CD14-positive monocyte (primary cell): ENCODE measurements around the gene TMEM184B. TPM values are rescaled to one million over a fixed set of nuclear protein-coding genes. Genes with fewer than 3 reads are reported as not detected.

Source experiments
- DNase-seq, 3 donors: peaks; one replicate each; pipeline ENCODE4 v3.0.0-alpha.2; 2011 to 2022
- H2AFZ ChIP-seq: 2 replicates; pipeline ENCODE4 v1.6.0; 2012; ENCODE audit warnings: mild to moderate bottlenecking, low read depth, low read length, inconsistent platforms; ENCODE audit not compliant: insufficient read depth, poor library complexity, severe bottlenecking
- H3K27ac ChIP-seq, 2 donors: 1 replicate in 1 of 2; 2 replicates in 1 of 2; pipeline ENCODE4 v1.5.1; 2012 to 2013; ENCODE audit warnings: low read length in 2 of 2, control low read depth in 1 of 2, inconsistent platforms in 1 of 2, low read depth in 1 of 2, mild to moderate bottlenecking in 1 of 2
- H3K27me3 ChIP-seq, 2 donors: one replicate each; pipeline versions ENCODE4 v1.6.0 to v1.6.1; 2011 to 2013; ENCODE audit warnings: low read length in 2 of 2; ENCODE audit not compliant: control insufficient read depth in 2 of 2, insufficient read depth in 2 of 2
- H3K36me3 ChIP-seq, 2 donors: replicated peaks in 1 of 2; 1 replicate in 1 of 2; 2 replicates in 1 of 2; pipeline versions ENCODE4 v1.5.1 to v1.6.1; 2012 to 2013; ENCODE audit warnings: low read length in 2 of 2, control low read depth in 1 of 2, inconsistent platforms in 1 of 2, mild to moderate bottlenecking in 1 of 2; ENCODE audit not compliant: insufficient read depth in 2 of 2, control insufficient read depth in 1 of 2
- H3K4me1 ChIP-seq, 2 donors: 1 replicate in 1 of 2; 2 replicates in 1 of 2; pipeline versions ENCODE4 v1.5.1 to v1.6.1; 2012 to 2013; ENCODE audit warnings: low read length in 2 of 2, control low read depth in 1 of 2, inconsistent platforms in 1 of 2, mild to moderate bottlenecking in 1 of 2, moderate library complexity in 1 of 2; ENCODE audit not compliant: insufficient read depth in 2 of 2, control insufficient read depth in 1 of 2
- H3K4me2 ChIP-seq: replicated peaks from 2 replicates; pipeline ENCODE3; 2012; ENCODE audit warnings: low read length, moderate library complexity, mild to moderate bottlenecking; ENCODE audit not compliant: poor library complexity, severe bottlenecking; ENCODE audit errors: extremely low read depth
- H3K4me3 ChIP-seq, 3 experiments: fragments of 200-600 bp in 1 of 3; sonication (generic) in 1 of 3; replicated peaks in 1 of 3; 1 replicate in 2 of 3; 2 replicates in 1 of 3; pipeline ENCODE4 v1.5.1; 2011 to 2013; ENCODE audit warnings: low read length in 3 of 3, mild to moderate bottlenecking in 3 of 3, control low read depth in 2 of 3, low read depth in 2 of 3, inconsistent platforms in 1 of 3, moderate library complexity in 1 of 3
- H3K79me2 ChIP-seq: 2 replicates; pipeline ENCODE4 v1.6.0; 2012; ENCODE audit warnings: mild to moderate bottlenecking, control low read depth, inconsistent platforms, low read length, moderate library complexity; ENCODE audit not compliant: insufficient read depth
- H3K9ac ChIP-seq: 2 replicates; pipeline ENCODE4 v1.6.0; 2017; ENCODE audit warnings: low read length, mild to moderate bottlenecking; ENCODE audit not compliant: insufficient read depth, poor library complexity, severe bottlenecking
- H3K9me3 ChIP-seq, 2 donors: replicated peaks in 1 of 2; 1 replicate in 1 of 2; 2 replicates in 1 of 2; pipeline versions ENCODE4 v1.5.1 to v1.6.1; 2012 to 2013; ENCODE audit warnings: low read length in 2 of 2, control low read depth in 1 of 2; ENCODE audit not compliant: control insufficient read depth in 1 of 2, insufficient read depth in 1 of 2
- H4K20me1 ChIP-seq: 2 replicates; pipeline ENCODE4 v1.6.0; 2012; ENCODE audit warnings: mild to moderate bottlenecking, low read length, control low read depth, moderate library complexity; ENCODE audit not compliant: insufficient read depth
- H3K27ac Mint-ChIP-seq, 7 donors: one replicate each; pipeline ENCODE4 v1.8.0; 2020; ENCODE audit warnings: mild to moderate bottlenecking in 7 of 7, mixed read lengths in 7 of 7, moderate library complexity in 6 of 7, inconsistent platforms in 2 of 7
- H3K27me3 Mint-ChIP-seq, 3 donors: one replicate each; pipeline ENCODE4 v1.8.0; 2021 to 2022; ENCODE audit warnings: low read depth in 3 of 3, mild to moderate bottlenecking in 3 of 3, mixed read lengths in 3 of 3, moderate library complexity in 3 of 3, inconsistent platforms in 1 of 3
- H3K36me3 Mint-ChIP-seq, 2 donors: one replicate each; pipeline ENCODE4 v1.8.0; 2020; ENCODE audit warnings: mixed read lengths in 2 of 2, inconsistent platforms in 1 of 2, mild to moderate bottlenecking in 1 of 2
- H3K4me1 Mint-ChIP-seq: one replicate; pipeline ENCODE4 v1.8.0; 2020; ENCODE audit warnings: mild to moderate bottlenecking, mixed read lengths
- H3K4me3 Mint-ChIP-seq, 2 donors: one replicate each; pipeline ENCODE4 v1.8.0; 2020; ENCODE audit warnings: mild to moderate bottlenecking in 2 of 2, mixed read lengths in 2 of 2, moderate library complexity in 1 of 2
- H3K9me3 Mint-ChIP-seq, 7 donors: one replicate each; pipeline ENCODE4 v1.8.0; 2020 to 2022; ENCODE audit warnings: mixed read lengths in 7 of 7, mild to moderate bottlenecking in 6 of 7, moderate library complexity in 6 of 7, inconsistent platforms in 2 of 7
- WGBS: methylation state at CpG from one replicate; pipeline ENCODE4 v1.1.5; 2013; ENCODE audit warnings: missing lambda C conversion rate; ENCODE audit not compliant: insufficient coverage; 5-methylcytosine and 5-hydroxymethylcytosine counted together
- intact Hi-C, 2 donors: fragments of 100-400 bp; cut with micrococcal nuclease; formaldehyde crosslinking; loops; one replicate each; pipeline versions ENCODE4 v1.15.0 to v1.15.1; 2023
- polyA plus RNA-seq, 3 donors: library from polyadenylated mRNA; depleted of rRNA in 1 of 3; unstranded in 2 of 3; stranded (reverse) in 1 of 3; fragments of 300-500 nt in 2 of 3; fragments of >200 nt in 1 of 3; fragmentation: Illumina TruSeq in 2 of 3; gene quantifications; 1 replicate in 2 of 3; 2 replicates in 1 of 3; pipeline ENCODE4 v1.2.3, GENCODE V29; 2012 to 2021
- TF ChIP-seq, protein P1 (sequence below): fragments of 200-600 bp; IDR thresholded peaks from one replicate; pipeline ENCODE4 v1.8.0; 2022; ENCODE audit warnings: antibody characterized with exemption, mild to moderate bottlenecking

TMEM184B gene
- polyA plus RNA-seq, 3 donors = 7.4 to 17.7 (median 10.6) TPM

DNA sequence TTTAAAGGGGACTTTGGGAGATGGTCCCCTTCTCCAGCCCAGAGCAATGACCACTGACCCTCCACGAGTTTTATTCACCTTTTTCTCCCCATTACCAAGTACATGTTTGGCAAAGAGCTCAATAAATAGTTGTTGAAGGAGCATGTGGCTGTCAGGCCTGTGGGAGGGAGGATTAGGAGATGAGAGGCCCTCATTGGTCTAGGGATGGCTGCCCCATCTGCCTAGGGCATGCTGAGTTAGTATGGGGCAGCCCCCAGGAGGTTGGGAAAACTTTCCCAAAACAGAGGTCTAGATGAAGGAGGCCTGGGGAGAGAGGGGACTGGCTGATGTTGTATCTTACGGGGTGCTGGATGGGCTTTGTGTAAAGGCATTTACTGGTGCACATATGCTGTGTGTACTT is 60.4 kb downstream of the TMEM184B start:
- peaks cover 6 to 7% of the 10 kb centered on the region in 2 donors for H3K36me3 Mint-ChIP-seq
- H3K27me3 ChIP-seq = peaks cover 0 to 3% of the 10 kb centered on the region in 2 donors
- TF ChIP-seq, protein P1, sequence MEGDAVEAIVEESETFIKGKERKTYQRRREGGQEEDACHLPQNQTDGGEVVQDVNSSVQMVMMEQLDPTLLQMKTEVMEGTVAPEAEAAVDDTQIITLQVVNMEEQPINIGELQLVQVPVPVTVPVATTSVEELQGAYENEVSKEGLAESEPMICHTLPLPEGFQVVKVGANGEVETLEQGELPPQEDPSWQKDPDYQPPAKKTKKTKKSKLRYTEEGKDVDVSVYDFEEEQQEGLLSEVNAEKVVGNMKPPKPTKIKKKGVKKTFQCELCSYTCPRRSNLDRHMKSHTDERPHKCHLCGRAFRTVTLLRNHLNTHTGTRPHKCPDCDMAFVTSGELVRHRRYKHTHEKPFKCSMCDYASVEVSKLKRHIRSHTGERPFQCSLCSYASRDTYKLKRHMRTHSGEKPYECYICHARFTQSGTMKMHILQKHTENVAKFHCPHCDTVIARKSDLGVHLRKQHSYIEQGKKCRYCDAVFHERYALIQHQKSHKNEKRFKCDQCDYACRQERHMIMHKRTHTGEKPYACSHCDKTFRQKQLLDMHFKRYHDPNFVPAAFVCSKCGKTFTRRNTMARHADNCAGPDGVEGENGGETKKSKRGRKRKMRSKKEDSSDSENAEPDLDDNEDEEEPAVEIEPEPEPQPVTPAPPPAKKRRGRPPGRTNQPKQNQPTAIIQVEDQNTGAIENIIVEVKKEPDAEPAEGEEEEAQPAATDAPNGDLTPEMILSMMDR = no peak
- peaks cover 3 to 15% (median 13%) of the 10 kb centered on the region in 3 donors for H3K27me3 Mint-ChIP-seq
- H3K4me2 ChIP-seq = no peak overlapping the region
- H3K4me3 Mint-ChIP-seq = no peak overlapping the region
- peaks cover 37% of the 10 kb centered on the region for H3K4me1 Mint-ChIP-seq
- peak overlapping the region in 2 of 7 donors; percentile 40 to 73 for H3K27ac Mint-ChIP-seq
- no peaks in the 10 kb centered on the region for H3K36me3 ChIP-seq
- H3K79me2 ChIP-seq = no peaks in the 10 kb centered on the region
- no CpG with 5 or more reads among the region's 2 CpGs for WGBS
- intact Hi-C loops = no loop called here
- H3K4me1 ChIP-seq = peaks cover 21 to 38% of the 10 kb centered on the region in 2 donors
- H3K27ac ChIP-seq = no peak overlapping the region
- no peak for DNase-seq
- no peaks in the 10 kb centered on the region for H3K9me3 ChIP-seq
- no peak overlapping the region for H3K9ac ChIP-seq
- peaks cover 0 to 5% (median 3%) of the 10 kb centered on the region in 7 donors for H3K9me3 Mint-ChIP-seq
- peaks cover 36% of the 10 kb centered on the region for H4K20me1 ChIP-seq
- H2AFZ ChIP-seq = no peak overlapping the region
- no peak overlapping the region for H3K4me3 ChIP-seq

DNA sequence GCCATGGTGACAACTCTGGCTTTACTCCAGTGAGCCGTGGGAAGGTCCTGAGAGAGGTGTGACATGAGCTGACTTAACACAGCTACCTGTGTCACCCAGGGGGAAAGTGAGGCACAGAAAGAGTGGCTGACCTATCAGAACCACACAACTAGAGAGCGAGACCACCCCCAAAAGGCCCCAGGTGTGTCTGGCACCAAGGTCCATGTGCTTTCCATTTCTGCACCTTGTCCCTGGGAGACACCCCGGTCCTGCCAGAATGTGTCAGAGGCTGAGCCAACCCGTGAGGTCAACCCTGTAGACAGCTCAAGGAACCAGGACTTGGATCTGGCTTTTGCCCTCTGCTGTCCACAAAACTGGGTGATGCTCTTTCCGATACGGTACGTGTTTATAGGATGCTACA is 61.3 kb downstream of the TMEM184B start:
- DNase-seq = no peak
- H3K4me2 ChIP-seq = no peak overlapping the region
- H3K9me3 Mint-ChIP-seq = peaks cover 0 to 5% (median 3%) of the 10 kb centered on the region in 7 donors
- peaks cover 39% of the 10 kb centered on the region for H4K20me1 ChIP-seq
- H3K27ac Mint-ChIP-seq = no peak overlapping the region
- no peaks in the 10 kb centered on the region for H3K36me3 ChIP-seq
- H3K9me3 ChIP-seq = no peaks in the 10 kb centered on the region
- H3K27ac ChIP-seq = no peak overlapping the region
- TF ChIP-seq, protein P1 = no peak
- H3K79me2 ChIP-seq = no peaks in the 10 kb centered on the region
- intact Hi-C loops = no loop called here
- no peak overlapping the region for H3K4me3 Mint-ChIP-seq
- peaks cover 21 to 38% of the 10 kb centered on the region in 2 donors for H3K4me1 ChIP-seq
- H2AFZ ChIP-seq = no peak overlapping the region
- peaks cover 0 to 3% of the 10 kb centered on the region in 2 donors for H3K27me3 ChIP-seq
- H3K27me3 Mint-ChIP-seq = peaks cover 3 to 14% (median 10%) of the 10 kb centered on the region in 3 donors
- H3K36me3 Mint-ChIP-seq = peaks cover 6 to 7% of the 10 kb centered on the region in 2 donors
- no peak overlapping the region for H3K4me3 ChIP-seq
- H3K4me1 Mint-ChIP-seq = peaks cover 36% of the 10 kb centered on the region
- 96% methylated on average over 2 of the region's 7 CpGs for WGBS
- no peak overlapping the region for H3K9ac ChIP-seq
